Raji (cell line): ENCODE measurements around the gene CRTC1.

Experiments used
- POLR2A ChIP-seq: IDR thresholded peaks from 2 replicates; pipeline ENCODE4 v1.6.1; 2011; ENCODE audit warnings: low read depth, low read length, control low read depth; ENCODE audit not compliant: insufficient read depth

CRTC1 gene

DNA sequence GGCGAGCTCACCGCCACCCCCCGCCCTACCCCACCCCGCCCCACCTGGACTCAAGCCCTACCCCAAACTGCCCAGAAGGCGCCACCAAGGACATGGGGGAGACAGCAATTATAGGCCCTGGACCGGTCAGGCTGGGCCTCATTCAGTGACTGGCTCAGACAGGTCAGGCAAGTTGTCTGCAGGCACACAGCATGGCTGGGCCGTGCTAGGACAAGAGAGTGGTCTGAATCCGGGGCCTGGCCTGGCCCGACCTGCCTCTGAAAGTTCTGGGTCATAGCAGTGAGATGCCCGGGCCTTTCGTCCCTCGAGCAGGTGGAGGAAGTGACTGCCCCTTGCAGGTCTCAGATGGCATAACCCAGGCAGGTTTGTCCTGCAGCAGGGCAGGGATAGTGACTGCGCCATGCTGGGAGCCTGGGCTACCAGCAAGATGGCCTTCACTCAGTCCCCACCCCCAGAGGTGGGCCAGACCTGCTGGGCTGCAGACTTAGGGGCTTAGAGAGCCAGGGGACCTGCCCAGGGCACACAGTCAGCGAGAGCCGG lies 86.6 kb downstream of the CRTC1 start:
- TF ChIP-seq POLR2A: no peak

DNA sequence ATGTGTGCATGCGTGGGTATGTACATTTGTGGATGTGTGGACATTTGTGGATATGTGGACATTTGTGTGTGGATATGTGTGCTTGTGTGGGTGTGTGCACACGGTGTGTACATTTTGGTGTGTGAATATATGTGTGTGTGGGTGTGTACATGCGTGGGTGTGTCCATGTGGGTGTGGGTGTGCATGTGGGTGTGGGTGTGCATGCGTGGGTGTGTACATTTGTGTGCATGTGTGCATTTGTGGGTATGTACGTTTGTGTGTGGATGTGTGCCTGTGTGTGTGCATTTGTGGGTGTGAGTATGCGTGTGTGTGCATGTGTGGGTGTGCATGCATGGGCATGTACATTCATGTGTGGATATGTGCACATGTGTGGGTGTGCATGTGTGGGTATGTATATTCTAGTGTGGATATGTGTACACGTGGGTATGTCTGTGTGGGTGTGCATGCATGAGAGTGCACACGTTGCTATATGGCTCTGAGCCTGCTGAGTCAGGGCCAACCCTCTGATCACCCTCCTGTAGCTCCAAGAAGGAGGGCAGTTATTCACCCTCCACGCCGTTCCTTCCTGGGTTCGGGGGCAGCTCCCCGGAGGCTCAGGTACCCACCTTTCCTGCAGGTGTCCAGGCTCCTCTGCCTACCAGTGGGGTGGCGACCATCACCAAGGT lies 87.3 kb downstream of the CRTC1 start:
- TF ChIP-seq POLR2A: no peak

DNA sequence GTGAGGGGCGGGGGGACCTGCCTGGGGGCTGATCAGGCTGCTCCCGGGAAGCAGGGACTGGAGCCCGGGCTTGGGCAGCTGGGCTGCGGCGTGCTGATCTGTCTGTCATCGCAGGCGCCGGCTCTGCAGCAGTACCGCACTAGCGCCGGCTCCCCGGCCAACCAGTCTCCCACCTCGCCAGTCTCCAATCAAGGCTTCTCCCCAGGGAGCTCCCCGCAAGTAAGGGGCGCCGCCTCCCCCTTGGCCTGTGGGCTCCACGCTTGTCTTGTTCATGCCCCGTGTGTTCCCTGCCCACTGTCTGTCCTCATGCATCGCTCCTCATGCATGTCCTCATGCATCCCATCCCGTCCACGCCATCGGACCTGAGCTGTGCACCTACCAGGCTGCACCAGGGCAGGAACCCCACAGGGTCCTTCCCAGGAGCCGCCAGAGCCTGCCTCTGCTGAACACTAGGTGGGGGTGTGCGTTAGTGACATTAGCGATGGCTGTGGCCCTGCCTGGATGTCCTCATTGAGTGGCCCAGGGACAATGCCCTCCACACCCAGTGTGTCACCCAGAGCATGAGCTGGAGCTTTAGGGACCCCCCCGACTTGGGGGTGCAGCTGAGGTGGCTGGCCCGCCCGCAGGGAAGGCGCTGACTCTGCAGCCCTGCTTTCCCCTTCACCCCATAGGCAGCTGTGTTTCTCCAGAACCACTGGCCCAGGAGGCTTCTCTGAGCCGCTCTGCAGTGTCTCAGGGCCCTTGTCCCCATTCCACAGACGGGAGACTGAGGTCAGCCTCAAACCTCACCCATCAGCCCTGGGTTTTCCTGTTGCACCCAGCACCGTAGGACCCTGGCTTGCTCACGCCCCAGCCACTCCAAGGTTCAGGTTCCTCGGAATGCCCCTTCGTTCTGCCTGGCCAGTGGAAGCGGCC lies 88.1 kb downstream of the CRTC1 start:
- no peak for TF ChIP-seq POLR2A

DNA sequence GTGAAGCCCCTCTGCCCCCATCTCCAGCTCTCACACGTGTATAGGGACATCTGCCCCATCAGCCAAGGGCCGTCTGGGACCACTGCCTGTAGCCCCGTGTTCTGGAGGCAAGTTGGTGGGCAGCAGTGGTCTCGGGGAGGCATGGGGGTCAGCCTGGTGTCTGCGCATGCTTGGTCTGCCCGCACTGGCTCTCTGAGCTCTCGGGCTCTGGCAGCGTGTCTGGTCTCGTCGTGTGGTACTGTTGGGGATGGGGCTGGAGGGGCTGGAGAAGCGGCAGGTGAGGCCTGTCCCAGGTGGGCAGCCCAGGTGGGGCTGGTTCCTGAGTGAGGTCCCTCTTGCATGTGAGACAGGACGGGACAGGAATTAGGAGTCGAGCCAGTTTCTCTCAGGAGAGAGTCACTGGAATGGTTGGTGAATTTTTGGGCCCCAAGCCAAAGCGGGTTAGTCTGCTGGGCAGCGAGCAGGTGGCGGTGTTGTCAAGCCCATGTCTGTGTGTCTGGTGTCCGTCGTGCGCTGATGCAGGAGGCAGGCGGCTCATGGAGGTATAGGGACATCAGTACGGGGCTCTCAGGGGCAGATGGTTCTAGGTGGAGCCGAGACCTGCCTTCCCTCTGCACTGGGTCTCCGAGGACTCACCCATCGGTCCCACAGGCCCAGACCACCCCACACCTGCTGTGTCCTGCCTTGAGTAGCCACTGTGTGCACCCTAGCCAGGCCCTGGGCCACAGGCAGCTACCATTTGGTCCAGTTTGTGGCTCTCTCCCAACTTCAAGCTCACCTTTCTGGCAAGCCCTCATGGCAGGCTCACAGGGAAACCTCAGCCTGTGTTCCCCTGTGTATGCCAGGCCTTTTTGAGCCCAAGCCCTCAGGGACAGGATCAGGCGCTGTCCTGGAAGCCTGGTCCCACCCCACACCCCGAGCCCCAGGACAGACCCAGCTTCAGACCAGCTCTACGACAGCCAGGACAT lies 89.4 kb downstream of the CRTC1 start:
- TF ChIP-seq POLR2A: no peak

DNA sequence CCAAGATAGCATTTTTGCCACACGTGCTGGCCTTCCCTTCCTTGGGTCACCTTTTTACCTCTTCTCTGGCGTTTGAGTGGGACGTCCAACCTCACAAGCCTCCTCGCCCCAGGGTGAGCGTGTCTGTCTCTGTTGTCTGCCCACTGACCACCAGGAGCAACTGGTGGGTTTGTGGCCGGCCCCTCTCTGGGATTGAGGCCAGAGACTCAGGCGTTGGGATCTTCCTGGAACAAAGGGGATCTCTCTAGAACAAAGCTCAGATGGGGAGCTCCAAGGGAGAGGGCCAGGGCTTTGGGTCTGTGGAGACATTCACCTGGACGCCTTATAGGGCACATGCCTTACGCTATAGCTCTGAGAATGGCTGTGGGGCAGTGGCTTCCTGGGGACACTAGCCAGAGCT lies 90.2 kb downstream of the CRTC1 start:
- no peak for TF ChIP-seq POLR2A

DNA sequence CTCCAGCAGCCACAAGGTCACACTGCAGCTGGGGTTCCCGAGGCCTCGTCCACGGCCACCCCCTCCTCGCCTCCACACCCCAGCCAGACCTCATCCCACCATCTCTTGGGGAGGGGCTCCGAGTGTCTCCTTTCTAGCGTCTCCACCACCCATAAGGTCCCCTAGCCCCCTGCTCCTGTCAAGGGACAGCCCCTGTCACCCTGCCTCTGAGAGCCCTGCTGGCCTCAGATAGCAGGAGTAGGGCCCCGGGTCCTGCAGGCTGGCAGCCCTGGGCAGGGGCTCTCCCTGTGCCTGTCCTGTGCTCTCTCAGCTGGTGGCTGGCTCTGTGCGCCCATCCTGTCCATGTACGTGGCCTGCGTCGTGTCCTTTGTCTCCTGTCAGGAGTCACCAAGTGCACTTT lies 90.6 kb downstream of the CRTC1 start:
- no peak for TF ChIP-seq POLR2A

DNA sequence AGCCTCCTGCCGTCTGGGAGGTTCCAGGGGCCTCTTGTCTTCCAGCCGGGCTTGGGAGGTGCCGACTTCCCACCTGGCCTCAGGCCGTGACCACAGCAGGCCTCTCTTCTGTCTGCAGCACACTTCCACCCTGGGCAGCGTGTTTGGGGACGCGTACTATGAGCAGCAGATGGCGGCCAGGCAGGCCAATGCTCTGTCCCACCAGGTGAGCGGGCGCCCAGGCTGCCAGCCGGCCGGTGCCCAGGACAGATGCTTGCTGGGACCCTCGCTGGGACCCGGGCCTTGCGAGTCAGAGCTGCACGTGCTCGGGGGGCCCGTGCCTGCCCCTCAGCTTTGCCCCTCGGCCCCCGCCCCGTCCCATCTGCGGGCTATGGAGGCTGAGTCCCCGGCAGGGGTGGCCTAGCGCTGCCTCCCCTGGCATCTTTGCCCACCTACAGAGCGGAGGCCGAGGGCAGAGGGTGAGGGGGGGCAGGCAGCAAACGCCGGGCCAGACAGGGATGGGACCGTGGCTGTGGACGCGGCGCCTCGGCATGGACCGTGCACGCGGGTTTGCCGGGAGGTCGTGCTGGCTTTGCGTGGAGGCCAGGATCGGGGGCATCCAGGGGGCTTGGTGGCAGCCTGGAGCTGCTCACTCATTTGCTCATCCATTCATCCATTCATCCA lies 91.4 kb downstream of the CRTC1 start:
- no peak for TF ChIP-seq POLR2A

DNA sequence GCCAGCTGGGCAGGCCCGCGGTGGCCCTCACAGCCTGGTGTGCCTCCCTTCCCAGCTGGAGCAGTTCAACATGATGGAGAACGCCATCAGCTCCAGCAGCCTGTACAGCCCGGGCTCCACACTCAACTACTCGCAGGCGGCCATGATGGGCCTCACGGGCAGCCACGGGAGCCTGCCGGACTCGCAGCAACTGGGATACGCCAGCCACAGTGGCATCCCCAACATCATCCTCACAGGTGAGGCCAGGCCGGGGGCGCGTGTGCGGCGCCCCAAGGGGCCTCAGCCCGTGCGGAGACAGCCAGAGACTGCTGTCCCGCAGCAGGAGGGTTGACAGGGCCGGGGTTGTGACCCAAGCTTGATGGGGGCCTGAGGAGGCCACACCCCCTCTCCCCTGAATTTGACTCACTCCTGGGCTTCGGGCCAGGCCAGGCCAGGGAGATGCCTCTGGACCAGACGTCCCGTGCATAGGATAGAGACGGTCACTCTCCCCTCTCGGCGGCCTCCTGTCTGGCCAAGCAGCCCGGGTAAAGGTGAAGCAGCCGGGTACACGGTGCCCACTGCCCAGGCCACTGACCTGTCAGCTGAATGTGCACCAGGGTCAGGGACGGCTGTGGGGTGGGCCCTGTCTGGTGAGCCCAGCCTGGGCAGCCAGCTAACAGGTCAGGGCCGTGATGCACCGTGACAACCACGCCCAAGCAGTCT lies 92.3 kb downstream of the CRTC1 start:
- no peak for TF ChIP-seq POLR2A

DNA sequence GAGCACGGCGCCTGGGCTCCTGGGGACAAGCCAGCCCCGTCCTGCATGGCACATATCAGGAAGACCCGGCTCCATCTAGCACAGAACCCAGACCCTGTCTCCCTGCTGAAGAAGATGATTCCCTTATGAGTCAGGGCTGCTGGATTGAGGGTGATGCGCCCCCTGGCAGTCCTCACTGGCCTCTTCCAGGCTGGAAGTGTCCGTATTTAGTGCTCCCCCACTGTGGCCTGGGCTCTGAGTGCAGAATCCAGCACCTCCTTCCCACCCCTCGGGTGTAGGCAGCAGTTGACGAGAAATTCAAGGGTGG lies 92.8 kb downstream of the CRTC1 start:
- TF ChIP-seq POLR2A: no peak

DNA sequence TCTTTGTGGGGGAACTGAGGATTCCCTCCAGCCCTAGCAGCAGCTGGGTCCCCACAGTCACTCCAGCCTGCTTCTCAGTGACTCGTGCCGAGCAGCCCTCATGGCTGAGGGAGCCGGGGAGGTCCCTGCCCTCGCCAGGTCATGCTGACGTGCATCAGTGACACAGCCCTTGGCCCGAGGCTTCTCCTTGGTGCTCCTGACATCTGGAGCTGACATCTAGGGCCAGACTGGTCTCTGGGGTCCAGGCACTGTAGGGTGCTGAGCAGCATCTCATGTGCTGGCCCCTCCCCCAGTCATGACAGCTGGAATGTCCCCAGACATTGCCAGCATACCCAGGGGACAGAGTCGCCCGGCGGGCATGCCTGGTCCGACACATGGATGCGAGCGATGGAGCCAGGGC lies 93.3 kb downstream of the CRTC1 start:
- no peak for TF ChIP-seq POLR2A

DNA sequence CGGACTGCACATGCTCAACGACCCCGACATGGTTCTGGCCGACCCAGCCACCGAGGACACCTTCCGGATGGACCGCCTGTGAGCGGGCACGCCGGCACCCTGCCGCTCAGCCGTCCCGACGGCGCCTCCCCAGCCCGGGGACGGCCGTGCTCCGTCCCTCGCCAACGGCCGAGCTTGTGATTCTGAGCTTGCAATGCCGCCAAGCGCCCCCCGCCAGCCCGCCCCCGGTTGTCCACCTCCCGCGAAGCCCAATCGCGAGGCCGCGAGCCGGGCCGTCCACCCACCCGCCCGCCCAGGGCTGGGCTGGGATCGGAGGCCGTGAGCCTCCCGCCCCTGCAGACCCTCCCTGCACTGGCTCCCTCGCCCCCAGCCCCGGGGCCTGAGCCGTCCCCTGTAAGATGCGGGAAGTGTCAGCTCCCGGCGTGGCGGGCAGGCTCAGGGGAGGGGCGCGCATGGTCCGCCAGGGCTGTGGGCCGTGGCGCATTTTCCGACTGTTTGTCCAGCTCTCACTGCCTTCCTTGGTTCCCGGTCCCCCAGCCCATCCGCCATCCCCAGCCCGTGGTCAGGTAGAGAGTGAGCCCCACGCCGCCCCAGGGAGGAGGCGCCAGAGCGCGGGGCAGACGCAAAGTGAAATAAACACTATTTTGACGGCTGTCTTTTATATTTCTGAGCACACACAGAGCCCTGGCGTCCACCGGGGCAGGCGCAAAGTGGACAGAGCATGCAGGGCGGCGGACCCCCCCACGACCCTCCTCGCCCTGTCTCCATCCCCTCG lies 94.0 kb downstream of the CRTC1 start:
- no peak for TF ChIP-seq POLR2A

DNA sequence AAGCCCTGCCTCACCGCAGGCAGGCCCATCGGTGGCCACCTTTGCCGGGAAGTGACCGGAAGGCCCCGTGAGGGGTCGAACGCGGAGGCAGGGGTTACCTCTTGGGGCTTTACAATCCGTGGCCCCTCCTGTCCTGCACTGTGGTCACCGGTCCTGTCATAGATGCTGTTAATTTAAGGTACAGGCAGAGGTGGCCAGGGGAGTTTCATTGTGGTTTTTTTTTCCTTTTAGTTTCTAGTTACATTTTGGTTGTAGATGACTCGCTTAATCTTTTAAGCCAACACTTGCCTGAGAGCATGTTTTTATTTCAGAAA lies 94.6 kb downstream of the CRTC1 start:
- no peak for TF ChIP-seq POLR2A

DNA sequence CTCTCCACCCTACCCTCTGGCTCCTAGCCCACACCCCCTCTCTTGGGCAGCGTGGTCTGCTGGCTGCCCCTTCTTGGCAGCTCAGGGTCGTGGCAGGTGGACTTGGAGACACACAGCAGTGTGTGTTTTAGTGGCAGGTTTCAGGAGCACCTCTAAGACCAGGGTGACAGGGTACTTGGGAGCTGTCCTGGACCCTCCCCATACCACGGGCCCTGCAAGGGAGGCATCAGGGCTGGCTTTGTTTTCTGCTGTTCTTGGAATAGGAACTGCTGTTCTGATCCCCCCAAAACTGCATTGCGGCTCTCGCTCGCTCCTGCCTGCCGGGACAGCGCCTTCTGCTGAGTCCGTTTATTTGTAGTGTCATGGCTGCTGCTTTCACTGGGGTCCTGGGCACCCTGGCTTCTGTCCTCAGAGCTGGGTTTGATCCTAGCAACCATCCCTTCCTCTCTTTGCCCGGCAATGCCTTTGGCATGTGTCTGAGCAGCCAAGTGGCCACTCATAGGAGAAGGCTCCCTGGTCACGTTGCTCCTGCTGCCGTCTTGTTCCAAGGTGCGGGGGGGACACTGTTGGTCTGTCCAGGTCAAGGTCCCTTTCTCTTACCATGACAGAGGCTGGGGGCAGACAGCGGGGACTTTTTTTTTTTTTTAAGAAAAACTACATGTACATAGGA lies 95.5 kb downstream of the CRTC1 start:
- no peak for TF ChIP-seq POLR2A

DNA sequence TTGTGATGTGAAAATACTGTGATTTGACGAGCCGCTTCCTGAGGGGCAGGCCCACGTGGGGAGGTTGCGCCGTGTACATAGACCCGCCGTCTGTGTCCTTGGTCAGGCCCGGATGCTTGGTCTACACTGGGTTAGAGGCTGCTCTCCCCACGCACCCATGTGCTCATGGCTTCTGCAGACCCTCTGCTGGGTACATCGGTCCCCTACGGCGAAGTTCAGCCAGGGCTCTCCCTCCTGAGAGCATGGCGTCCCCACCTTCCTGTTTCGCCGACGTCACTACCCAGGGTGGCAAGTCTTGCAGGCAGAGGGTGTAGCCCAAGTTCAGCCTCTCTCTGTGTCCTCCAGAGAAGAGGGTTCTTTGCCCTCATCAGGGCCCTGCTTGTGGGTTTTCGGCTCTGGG lies 96.6 kb downstream of the CRTC1 start:
- TF ChIP-seq POLR2A: no peak

DNA sequence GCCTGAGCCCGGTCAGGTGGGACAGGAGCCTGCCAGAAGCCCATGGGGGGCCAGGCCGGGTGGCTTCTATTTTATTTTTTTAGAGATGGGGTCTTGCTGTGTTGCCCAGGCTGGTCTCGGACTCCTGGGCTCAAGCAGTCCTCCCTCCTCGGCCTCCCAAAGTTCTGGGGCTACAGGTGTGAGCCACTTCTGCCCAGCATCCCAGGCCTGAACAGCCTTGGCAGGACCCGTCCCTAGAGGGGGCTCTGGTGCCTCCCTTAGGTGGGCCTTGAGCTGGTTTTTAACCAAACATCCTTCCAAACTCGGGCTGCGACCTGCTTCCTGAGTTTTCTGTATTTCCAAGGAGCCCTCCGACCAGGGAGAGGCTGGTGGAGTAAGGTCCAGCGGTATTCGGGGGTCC lies 97.2 kb downstream of the CRTC1 start:
- no peak for TF ChIP-seq POLR2A
